Pulmonary artery endothelial cell (primary cell): ENCODE results near the gene EMD. TPM values are rescaled to one million over a fixed set of nuclear protein-coding genes. Genes with fewer than 3 reads are reported as not detected.
"Not testable (repeated sequence)": the region's sequence is repeated elsewhere in the genome, so short reads cannot be mapped to it uniquely, and the experiment has no call there.

Source experiments
- DNase-seq: peaks from one replicate; pipeline ENCODE4 v3.0.0-alpha.2; 2011; ENCODE audit warnings: low read depth, low spot score
- total RNA-seq: library from RNA; depleted of rRNA; stranded (reverse); fragments of >200 nt; gene quantifications from 2 replicates; pipeline ENCODE4 v1.2.3, GENCODE V29; 2014

The EMD gene
- total RNA-seq, 1 donor from 2014 or later = 23.5 TPM

- peak; percentile 68 for DNase-seq
Measured at GRCh38 chrX:154371017-154371788, 7.9 kb upstream of the EMD start.

DNA sequence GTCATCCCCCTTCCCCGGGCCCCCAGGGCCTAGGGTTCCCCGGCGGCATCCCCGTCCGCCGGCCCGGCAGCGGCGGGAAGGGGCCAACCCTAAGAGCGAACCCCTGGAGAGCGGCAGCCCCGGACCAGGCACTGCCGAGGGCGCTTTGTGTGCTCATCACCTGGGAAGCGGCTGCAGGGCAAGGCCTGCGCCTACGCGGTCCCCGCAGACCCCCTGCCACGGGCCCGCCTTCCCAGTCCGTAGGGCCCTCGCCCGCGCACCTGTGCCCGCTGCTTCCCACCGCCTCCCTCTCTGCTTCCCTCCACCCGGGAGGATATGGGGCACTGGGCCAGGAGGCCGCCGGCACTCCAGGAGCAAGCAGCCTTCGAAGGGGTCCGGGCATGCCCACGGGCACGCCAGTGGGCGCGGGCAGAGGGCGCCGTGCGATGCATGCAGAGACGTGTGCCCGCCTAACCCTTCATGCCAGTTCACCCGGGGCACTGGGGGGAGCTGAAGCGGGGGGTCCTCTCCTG, 7.2 kb upstream of the EMD start:
- DNase-seq = no peak

DNA sequence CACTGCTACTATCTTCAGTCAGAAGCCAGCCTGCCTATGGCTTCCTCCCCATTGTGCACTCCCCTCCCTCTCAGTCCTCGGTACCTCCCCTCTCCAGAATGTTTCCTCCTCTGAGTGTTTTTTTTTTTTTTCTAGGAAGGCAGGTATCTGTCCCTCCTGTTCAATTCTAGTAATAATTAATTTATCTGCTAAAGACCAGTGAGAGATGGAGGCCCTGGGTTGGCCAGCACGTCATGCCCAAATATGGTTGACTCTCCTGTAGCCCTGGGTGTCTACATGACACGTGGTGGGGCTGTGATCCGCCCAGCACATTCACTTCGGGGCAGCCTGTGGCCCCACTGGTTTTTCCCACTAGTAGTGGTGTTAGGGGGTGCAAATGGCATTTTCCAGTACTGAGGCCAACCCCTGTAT, 6.5 kb upstream of the EMD start:
- no peak for DNase-seq

- peak; percentile 37 for DNase-seq
Measured at GRCh38 chrX:154373340-154374306, 5.5 kb upstream of the EMD start.

DNA sequence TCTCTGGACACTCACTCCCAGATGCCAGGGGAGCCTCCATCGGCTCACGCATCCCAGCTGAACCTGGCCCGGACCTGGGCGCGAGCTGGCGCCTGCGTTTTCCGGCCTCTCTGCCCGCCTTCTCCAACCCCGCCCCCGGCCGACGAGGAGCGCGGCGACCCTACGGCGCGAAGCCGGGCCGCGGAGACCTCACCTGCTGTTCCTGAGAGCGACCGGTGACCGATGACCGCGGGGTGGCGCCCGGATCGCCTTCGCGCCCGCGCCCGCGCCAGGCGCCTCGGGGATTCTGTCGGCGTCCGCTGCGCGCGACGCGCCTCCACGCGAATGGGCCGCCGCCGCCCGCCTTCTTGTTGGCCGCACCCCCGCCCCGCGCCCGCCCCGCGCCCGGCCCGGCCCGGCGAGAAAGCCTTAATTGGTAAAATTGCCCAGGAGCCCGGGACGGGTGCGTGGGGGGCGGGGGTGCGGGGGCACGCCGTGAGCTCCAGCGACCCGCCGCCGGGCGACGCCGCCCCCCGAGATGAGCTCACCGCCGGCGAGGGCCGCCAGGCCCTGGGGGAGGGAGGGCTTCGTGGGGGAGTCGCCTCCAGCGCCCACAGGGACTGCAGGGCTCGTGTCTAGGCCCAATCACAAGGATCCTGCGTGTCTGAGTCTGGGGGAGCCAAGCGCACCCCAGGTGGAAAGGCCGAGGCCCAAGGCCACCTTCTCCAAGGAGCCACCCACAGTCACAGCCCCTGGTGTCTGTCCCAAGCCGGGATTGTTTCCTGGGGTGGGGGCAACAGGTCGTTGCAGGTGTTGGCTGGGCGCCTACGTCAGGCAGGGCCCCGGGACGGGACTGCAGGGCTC, 4.6 kb upstream of the EMD start, which contains the start of gene FLNA:
Gene FLNA (minus strand): TSS at position 322 of the 843 bp plus-strand sequence. CDS start 3,389 bp downstream, outside the sequence.
- DNase-seq = no peak

GRCh38 chrX:154375156-154375504, 4.0 kb upstream of the EMD start:
- DNase-seq = no peak

- DNase-seq = no peak
Measured at GRCh38 chrX:154376774-154377173, 2.3 kb upstream of the EMD start.

DNA sequence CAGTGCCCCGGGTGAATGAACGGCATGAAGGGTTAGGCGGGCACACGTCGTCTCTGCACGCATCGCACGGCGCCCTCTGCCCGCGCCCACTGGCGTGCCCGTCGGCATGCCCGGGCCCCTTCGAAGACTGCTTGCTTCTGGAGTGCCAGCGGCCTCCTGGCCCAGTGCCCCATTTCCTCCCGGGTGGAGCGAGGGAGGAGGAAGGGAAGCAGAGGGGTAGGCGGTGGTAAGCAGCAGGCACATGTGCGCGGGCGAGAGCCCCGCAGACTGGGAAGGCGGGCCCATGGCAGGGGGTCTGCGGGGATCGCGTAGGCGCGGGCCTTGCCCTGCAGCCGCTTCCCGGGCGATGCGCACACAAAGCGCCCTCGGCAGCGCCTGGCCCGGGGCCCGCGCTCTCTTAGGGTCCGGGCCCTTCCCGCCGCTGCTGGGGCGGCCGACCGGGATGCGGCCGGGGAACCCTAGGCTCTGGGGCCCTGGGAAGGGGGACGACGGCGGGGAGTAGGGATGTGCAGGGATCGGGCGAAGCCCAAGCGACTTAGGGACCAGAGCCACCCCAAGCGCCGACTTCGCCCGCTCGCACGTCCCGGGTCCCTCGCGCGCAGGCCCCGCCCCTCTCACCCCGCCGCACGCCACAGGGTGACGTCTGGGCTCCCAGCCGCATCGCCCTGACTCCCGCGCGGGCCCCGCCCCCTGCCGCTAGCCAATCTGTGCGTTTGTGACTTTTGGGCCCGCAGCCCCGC, 866 bp upstream of the EMD start:
- no peak for DNase-seq

GRCh38 chrX:154379569-154379951, 465 bp downstream of the EMD start:
- no peak for DNase-seq

GRCh38 chrX:154380153-154380552, 1.1 kb downstream of the EMD start:
- no peak for DNase-seq

GRCh38 chrX:154380787-154381186, 1.7 kb downstream of the EMD start:
- DNase-seq = no peak

GRCh38 chrX:154381271-154381670, 2.2 kb downstream of the EMD start:
- no peak for DNase-seq

DNA sequence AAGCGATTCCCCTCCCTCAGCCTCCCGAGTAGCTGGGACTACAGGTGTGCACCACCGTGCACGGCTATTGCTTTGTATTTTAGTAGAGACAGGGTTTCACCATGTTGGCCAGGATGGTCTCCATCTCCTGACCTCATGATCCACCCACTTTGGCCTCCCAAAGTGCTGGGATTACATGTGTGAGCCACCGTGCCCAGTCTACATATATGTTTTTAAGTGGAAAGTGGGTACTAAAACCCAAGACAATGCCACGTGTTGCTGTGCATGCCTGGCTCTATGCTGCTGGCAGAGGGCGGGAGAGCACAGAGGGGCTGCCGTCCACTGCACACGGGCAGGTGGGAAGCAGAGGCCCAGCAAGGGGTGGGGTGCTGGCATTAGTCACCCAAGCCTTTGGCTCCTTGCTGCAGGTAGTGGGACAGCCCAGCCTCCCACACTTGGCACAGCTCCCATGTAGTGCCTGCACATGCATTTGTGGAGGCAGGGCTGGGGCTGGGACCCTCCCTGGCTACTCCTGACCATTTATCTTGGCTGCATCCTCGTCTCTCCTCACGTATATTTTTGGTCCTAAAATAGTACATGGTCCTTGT, 3.5 kb downstream of the EMD start:
- no peak for DNase-seq

GRCh38 chrX:154383359-154384283, 4.5 kb downstream of the EMD start:
- no peak for DNase-seq

- DNase-seq = no peak
Measured at GRCh38 chrX:154384284-154384892, 5.3 kb downstream of the EMD start.

GRCh38 chrX:154388094-154388493, 9.0 kb downstream of the EMD start:
- not testable (repeated sequence) for DNase-seq

GRCh38 chrX:154388649-154389048, 9.6 kb downstream of the EMD start:
- DNase-seq = not testable (repeated sequence)
